IMR-90 (cell line): ENCODE results near the gene CCSER2. TPM values are rescaled to one million over a fixed set of nuclear protein-coding genes. Genes with fewer than 3 reads are reported as not detected.

Source experiments
- ATAC-seq: fragments of 200-7000 bp; cut with Tn5 transposase; 2 replicates; pipeline ENCODE4 v1.9.1; 2020; ENCODE audit warnings: low read depth, mild to moderate bottlenecking, moderate library complexity
- BruUV-seq: library from RNA; stranded (reverse); fragments of 400-500 nt; replicated peaks from 2 replicates; lab custom pipeline; 2021; lab: Mats Ljungman, UMichigan
- CTCF ChIA-PET: fragments of 300-600 bp; formaldehyde crosslinking; extraction: SDS; loops from one replicate; lab custom pipeline; 2021; ENCODE audit warnings: antibody characterized with exemption; lab: Yijun Ruan, JAX
- POLR2A ChIA-PET: fragments of 300-600 bp; sonication (Branson Sonifier 250); formaldehyde crosslinking; loops from one replicate; lab custom pipeline; 2022; ENCODE audit warnings: antibody characterized with exemption; ENCODE audit not compliant: unreplicated experiment; lab: Charles Lee
- DNase-seq: peaks from one replicate; pipeline ENCODE4 v3.0.0; 2013
- H2AFZ ChIP-seq: replicated peaks from 2 replicates; pipeline ENCODE3; 2013; ENCODE audit warnings: low read length, mild to moderate bottlenecking; ENCODE audit not compliant: poor library complexity
- H2AK5ac ChIP-seq: 2 replicates; pipeline ENCODE4 v1.6.1; 2013; ENCODE audit warnings: low read depth, low read length, inconsistent platforms
- H2AK9ac ChIP-seq: replicated peaks from 2 replicates; pipeline ENCODE3; 2013; ENCODE audit warnings: mild to moderate bottlenecking, low read depth, low read length, moderate library complexity; ENCODE audit not compliant: poor library complexity
- H2BK120ac ChIP-seq: 2 replicates; pipeline ENCODE4 v1.6.1; 2013; ENCODE audit warnings: low read depth, low read length, inconsistent platforms
- H2BK15ac ChIP-seq: 3 replicates; pipeline ENCODE4 v1.6.1; 2013; ENCODE audit warnings: low read depth, low read length, inconsistent platforms
- H2BK20ac ChIP-seq: 2 replicates; pipeline ENCODE4 v1.6.1; 2013; ENCODE audit warnings: low read depth, mild to moderate bottlenecking, inconsistent platforms, low read length, moderate library complexity
- H2BK5ac ChIP-seq: 2 replicates; pipeline ENCODE4 v1.6.1; 2013; ENCODE audit warnings: mild to moderate bottlenecking, low read depth, low read length, inconsistent platforms; ENCODE audit not compliant: poor library complexity, severe bottlenecking
- H3K14ac ChIP-seq: replicated peaks from 2 replicates; pipeline ENCODE4 v1.6.1; 2013; ENCODE audit warnings: low read depth, low read length, inconsistent platforms
- H3K18ac ChIP-seq: 2 replicates; pipeline ENCODE4 v1.6.1; 2013; ENCODE audit warnings: low read depth, low read length, control low read depth
- H3K23ac ChIP-seq: 2 replicates; pipeline ENCODE4 v1.6.1; 2013; ENCODE audit warnings: low read depth, low read length, inconsistent platforms
- H3K27ac ChIP-seq: 2 replicates; pipeline ENCODE4 v1.5.1; 2013; ENCODE audit warnings: mild to moderate bottlenecking, control low read depth, low read length; ENCODE audit not compliant: insufficient read depth
- H3K27me3 ChIP-seq: 2 replicates; pipeline ENCODE4 v1.6.1; 2013; ENCODE audit warnings: low read length; ENCODE audit not compliant: control insufficient read depth, insufficient read depth
- H3K36me3 ChIP-seq: 2 replicates; pipeline ENCODE4 v1.6.1; 2013; ENCODE audit warnings: low read length, mixed read lengths; ENCODE audit not compliant: control insufficient read depth, insufficient read depth
- H3K4ac ChIP-seq: 2 replicates; pipeline ENCODE4 v1.6.1; 2013; ENCODE audit warnings: low read depth, low read length, inconsistent platforms
- H3K4me1 ChIP-seq: 2 replicates; pipeline ENCODE4 v1.6.1; 2013; ENCODE audit warnings: low read length, mixed read lengths; ENCODE audit not compliant: control insufficient read depth, insufficient read depth
- H3K4me2 ChIP-seq: 2 replicates; pipeline ENCODE4 v1.6.1; 2013; ENCODE audit warnings: low read depth, mild to moderate bottlenecking, control low read depth, low read length, moderate library complexity
- H3K4me3 ChIP-seq: 2 replicates; pipeline ENCODE4 v1.5.1; 2013; ENCODE audit warnings: low read depth, mild to moderate bottlenecking, control low read depth, low read length, moderate library complexity; ENCODE audit not compliant: insufficient read depth
- H3K56ac ChIP-seq: 2 replicates; pipeline ENCODE4 v1.6.1; 2013; ENCODE audit warnings: low read length, inconsistent platforms; ENCODE audit not compliant: insufficient read depth; ENCODE audit errors: extremely low read depth
- H3K79me1 ChIP-seq, 2 experiments: 2 replicates each; pipeline ENCODE4 v1.6.1; 2013; ENCODE audit warnings: low read length in 2 of 2, inconsistent platforms in 1 of 2, low read depth in 1 of 2
- H3K9ac ChIP-seq: 2 replicates; pipeline ENCODE4 v1.6.1; 2013; ENCODE audit warnings: low read depth, low read length, control low read depth
- H3K9me1 ChIP-seq: 2 replicates; pipeline ENCODE4 v1.6.1; 2013; ENCODE audit warnings: low read length, inconsistent platforms; ENCODE audit not compliant: insufficient read depth
- H3K9me3 ChIP-seq: 2 replicates; pipeline ENCODE4 v1.6.1; 2013; ENCODE audit warnings: low read length; ENCODE audit not compliant: control insufficient read depth, insufficient read depth
- H4K20me1 ChIP-seq: 2 replicates; pipeline ENCODE4 v1.6.1; 2013; ENCODE audit warnings: low read length, inconsistent platforms; ENCODE audit not compliant: insufficient read depth
- H4K5ac ChIP-seq: 2 replicates; pipeline ENCODE4 v1.6.1; 2013; ENCODE audit warnings: mild to moderate bottlenecking, low read depth, low read length, control low read depth
- H4K8ac ChIP-seq, 2 experiments: 2 replicates each; pipeline ENCODE4 v1.6.1; 2013; ENCODE audit warnings: low read depth in 2 of 2, low read length in 2 of 2, control low read depth in 1 of 2, inconsistent platforms in 1 of 2
- H4K91ac ChIP-seq: 2 replicates; pipeline ENCODE4 v1.6.1; 2013; ENCODE audit warnings: low read depth, low read length, inconsistent platforms; ENCODE audit not compliant: insufficient read depth
- CHD1 ChIP-seq: IDR thresholded peaks from 2 replicates; pipeline ENCODE4 v1.6.1; 2012; ENCODE audit warnings: low read depth, low read length, improper control_type of control experiment
- MAZ ChIP-seq: IDR thresholded peaks from 2 replicates; pipeline ENCODE4 v1.6.1; 2012; ENCODE audit warnings: low read depth, mild to moderate bottlenecking, low read length, improper control_type of control experiment, moderate library complexity, borderline replicate concordance
- MXI1 ChIP-seq: IDR thresholded peaks from 2 replicates; pipeline ENCODE4 v1.6.1; 2012; ENCODE audit warnings: low read depth, mild to moderate bottlenecking, low read length, moderate library complexity, borderline replicate concordance
- NFE2L2 ChIP-seq: fragments of 150-350 bp; IDR thresholded peaks from 2 replicates; pipeline ENCODE4 v1.6.1; 2016; ENCODE audit warnings: low read depth, mild to moderate bottlenecking, low read length
- SMC3 ChIP-seq: fragments of 150-350 bp; IDR thresholded peaks from 2 replicates; pipeline ENCODE4 v1.6.1; 2016; ENCODE audit warnings: low read depth, mild to moderate bottlenecking, antibody characterized with exemption, low read length, moderate library complexity
- WGBS, 2 experiments: methylation state at CpG; one replicate each; pipeline versions ENCODE4 v1.1.5 to v1.1.7; 2013; ENCODE audit warnings: missing lambda C conversion rate in 2 of 2; ENCODE audit not compliant: insufficient read length in 1 of 2; ENCODE audit errors: extremely low coverage in 2 of 2; 5-methylcytosine and 5-hydroxymethylcytosine counted together
- dilution Hi-C: fragments of 300-500 bp; cut with HindIII; formaldehyde crosslinking; loops from one replicate; pipeline ENCODE4 v1.14.3; 2018; ENCODE audit warnings: low sequenced_read_pairs; ENCODE audit not compliant: unreplicated experiment
- in situ Hi-C: fragments of 300-500 bp; cut with MboI; formaldehyde crosslinking; loops from 3 replicates; pipeline ENCODE4 v1.14.3; 2019; ENCODE audit warnings: low sequenced_read_pairs, inconsistent platforms, mixed read lengths
- intact Hi-C: fragments of 100-400 bp; cut with micrococcal nuclease; formaldehyde crosslinking; loops from 2 replicates; pipeline ENCODE4 v1.10.0; 2022
- polyA plus RNA-seq, 3 experiments: library from polyadenylated mRNA; depleted of rRNA; stranded (reverse); fragments of >200 nt; gene quantifications; 2 replicates each; pipeline ENCODE4 v1.2.3, GENCODE V29; 2012; ENCODE audit warnings: low replicate concordance in 1 of 3
- total RNA-seq: library from RNA; depleted of rRNA; stranded (reverse); fragments of >200 nt; gene quantifications from 2 replicates; pipeline ENCODE4 v1.2.3, GENCODE V29; 2012
- TF ChIP-seq, protein P1 (sequence below): fragments of 150-350 bp; IDR thresholded peaks from 2 replicates; pipeline ENCODE4 v1.6.1; 2016; ENCODE audit warnings: low read depth, mild to moderate bottlenecking, low read length, moderate library complexity, borderline replicate concordance
- TF ChIP-seq, protein P2 (sequence below): conservative IDR thresholded peaks from 2 replicates; pipeline ENCODE4 v1.5.1; 2012; ENCODE audit warnings: mild to moderate bottlenecking, low read depth, low read length, improper control_type of control experiment

CCSER2 gene
- total and polyA plus RNA-seq, 2 of the 4 experiments (the other 2 are of a cell fraction), result 20.4 to 31.7 TPM

DNA sequence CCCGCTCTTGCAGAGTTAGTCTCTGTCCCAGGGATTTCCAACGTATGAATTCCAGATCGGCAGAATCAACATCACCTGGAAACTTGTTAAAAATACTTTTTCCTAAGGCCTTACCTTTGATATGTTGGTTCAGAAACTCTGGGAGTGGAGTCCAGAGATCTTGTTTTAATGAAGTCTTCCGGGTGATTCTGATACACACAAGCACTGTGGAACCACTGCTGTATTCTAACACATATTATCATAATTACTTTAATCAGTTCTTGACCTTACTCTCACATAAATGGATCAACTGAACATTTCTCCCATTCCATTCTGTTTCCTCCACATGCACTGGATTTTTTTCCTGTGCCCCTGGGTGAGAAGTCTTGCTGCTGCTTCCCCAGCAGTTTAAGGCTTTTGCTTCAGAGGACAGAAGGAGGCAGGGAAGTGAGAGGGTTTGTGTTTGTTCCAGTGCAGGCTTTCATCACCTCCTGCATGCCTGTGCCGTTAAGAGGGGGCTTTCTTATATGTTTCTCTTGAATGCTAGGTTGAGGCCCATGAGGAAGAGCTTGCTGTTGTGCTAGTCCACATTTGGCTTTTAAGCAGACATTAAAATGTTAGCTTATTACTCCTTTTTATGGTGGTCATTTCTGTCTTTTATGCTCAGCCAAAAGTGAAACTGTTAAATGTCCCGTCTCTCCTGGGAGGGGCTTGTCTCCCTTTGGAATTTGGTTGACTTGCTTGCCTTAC, 32.4 kb downstream of the CCSER2 start (continued):
- TF ChIP-seq, protein P1, sequence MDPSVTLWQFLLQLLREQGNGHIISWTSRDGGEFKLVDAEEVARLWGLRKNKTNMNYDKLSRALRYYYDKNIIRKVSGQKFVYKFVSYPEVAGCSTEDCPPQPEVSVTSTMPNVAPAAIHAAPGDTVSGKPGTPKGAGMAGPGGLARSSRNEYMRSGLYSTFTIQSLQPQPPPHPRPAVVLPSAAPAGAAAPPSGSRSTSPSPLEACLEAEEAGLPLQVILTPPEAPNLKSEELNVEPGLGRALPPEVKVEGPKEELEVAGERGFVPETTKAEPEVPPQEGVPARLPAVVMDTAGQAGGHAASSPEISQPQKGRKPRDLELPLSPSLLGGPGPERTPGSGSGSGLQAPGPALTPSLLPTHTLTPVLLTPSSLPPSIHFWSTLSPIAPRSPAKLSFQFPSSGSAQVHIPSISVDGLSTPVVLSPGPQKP, result no peak

DNA sequence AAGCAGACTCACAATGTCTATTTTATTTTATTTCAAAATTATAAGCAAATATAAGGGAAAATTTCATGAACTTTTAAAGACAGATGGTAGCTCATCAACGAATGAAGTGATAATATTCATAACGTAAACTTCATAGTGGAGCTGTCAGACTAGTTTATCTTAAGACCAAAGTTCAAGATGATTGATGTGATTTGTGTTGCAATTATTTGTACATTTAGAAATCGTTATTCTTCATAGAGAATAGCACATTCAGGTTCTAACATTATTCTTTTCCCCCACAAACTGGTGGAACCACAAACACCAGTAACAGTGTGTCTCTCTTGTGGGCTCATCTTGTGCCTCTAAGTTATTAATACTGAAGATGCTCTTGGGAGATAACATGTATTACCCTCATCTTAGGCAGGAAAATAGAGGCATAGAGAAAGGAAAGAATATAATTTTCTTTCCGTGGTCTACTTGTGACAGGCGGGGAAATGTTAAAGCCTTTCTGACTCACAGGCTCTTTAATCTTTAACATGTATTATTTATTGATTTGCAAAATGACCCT, 37.0 kb downstream of the CCSER2 start:
- TF ChIP-seq SMC3, result no peak
- no peak for TF ChIP-seq MXI1
- no peak for TF ChIP-seq MAZ
- TF ChIP-seq CHD1, result no peak
- TF ChIP-seq, protein P2, sequence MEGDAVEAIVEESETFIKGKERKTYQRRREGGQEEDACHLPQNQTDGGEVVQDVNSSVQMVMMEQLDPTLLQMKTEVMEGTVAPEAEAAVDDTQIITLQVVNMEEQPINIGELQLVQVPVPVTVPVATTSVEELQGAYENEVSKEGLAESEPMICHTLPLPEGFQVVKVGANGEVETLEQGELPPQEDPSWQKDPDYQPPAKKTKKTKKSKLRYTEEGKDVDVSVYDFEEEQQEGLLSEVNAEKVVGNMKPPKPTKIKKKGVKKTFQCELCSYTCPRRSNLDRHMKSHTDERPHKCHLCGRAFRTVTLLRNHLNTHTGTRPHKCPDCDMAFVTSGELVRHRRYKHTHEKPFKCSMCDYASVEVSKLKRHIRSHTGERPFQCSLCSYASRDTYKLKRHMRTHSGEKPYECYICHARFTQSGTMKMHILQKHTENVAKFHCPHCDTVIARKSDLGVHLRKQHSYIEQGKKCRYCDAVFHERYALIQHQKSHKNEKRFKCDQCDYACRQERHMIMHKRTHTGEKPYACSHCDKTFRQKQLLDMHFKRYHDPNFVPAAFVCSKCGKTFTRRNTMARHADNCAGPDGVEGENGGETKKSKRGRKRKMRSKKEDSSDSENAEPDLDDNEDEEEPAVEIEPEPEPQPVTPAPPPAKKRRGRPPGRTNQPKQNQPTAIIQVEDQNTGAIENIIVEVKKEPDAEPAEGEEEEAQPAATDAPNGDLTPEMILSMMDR, result no peak
- TF ChIP-seq NFE2L2, result no peak
- Histone ChIP-seq H3K27ac (no peak overlapping the region), H2BK20ac (no peak overlapping the region), H3K9me3 (no peaks in the 10 kb centered on the region), H3K4me1 (peaks cover 5% of the 10 kb centered on the region; the same call in 1 of the 2 replicates), H3K4me2 (no peak overlapping the region), H3K4me3 (no peak overlapping the region), H2BK15ac (no peak overlapping the region), H3K9ac (no peak overlapping the region), H2AFZ (no peak overlapping the region), H3K56ac (no peak overlapping the region), H4K91ac (no peak overlapping the region), H3K4ac (no peak overlapping the region), H3K18ac (no peak overlapping the region), H3K79me1 (peaks cover 24 to 51% of the 10 kb centered on the region in 2 experiments), H2BK120ac (no peak overlapping the region), H2AK5ac (no peak overlapping the region), H4K5ac (no peak overlapping the region), H4K8ac (no peak overlapping the region), H2AK9ac (no peak overlapping the region), H3K9me1 (peaks cover 5% of the 10 kb centered on the region; the same call in 1 of the 2 replicates), H2BK5ac (no peak overlapping the region), H4K20me1 (peaks cover 35% of the 10 kb centered on the region), H3K14ac (no peak overlapping the region), H3K36me3 (no peaks in the 10 kb centered on the region), H3K23ac (no peak overlapping the region), H3K27me3 (no peaks in the 10 kb centered on the region)
- BruUV-seq, result no TSS peak
- intact Hi-C loops, result no loop called here
- no peak for ATAC-seq
- ChIA-PET POLR2A (no interaction called here), CTCF (interaction anchor here (1.9 kb wide), 1 partner anchor 10 kb away, joined by 10 read pairs; no protein-coding TSS in a partner anchor)
- dilution Hi-C loops, result no loop called here
- WGBS, 2 experiments, result no CpG with 5 or more reads among the region's 5 CpGs
- no peak for DNase-seq
- in situ Hi-C loops, result loop anchor here (10.0 kb wide), 1 partner anchor 101 kb away; no protein-coding TSS in a partner anchor
